GM08714 (cell line): ENCODE data around the gene MAP1S.

Experiments used
- H3K4me3 ChIP-seq: fragments of 200-500 bp; sonication (Bioruptor generic); 2 replicates; pipeline ENCODE4 v1.5.1; 2014; ENCODE audit warnings: mild to moderate bottlenecking, low read length, inconsistent platforms
- ZNF274 ChIP-seq: IDR thresholded peaks from 2 replicates; pipeline ENCODE4 v1.6.1; 2012; ENCODE audit warnings: mild to moderate bottlenecking, low read depth, low read length

MAP1S gene

DNA sequence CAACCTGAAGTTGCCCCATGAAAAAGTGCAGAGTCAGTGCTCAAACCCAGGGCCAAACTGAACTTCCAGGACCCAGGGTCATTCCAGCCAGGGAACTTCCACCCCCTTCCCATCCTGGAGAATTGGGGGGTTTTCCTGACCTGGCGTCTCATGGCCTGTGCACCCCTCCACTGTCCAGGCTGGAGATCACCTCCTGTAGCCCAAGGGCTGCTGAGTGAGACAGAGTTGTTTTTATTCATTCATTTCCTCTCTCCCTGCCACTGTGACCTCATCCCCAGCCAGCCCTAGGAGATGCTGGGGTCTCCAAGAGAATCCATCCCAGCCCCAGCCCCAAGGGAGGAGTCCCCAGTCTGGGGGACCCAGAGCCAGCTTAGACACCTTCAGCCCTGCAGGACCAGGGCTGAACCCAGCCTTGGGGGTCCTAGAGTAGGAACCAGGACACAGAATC, 36.2 kb downstream of the MAP1S start:
- no peak for TF ChIP-seq ZNF274
- H3K4me3 ChIP-seq = no peak overlapping the region; the same call in 1 of the 2 replicates

- no peak overlapping the region for H3K4me3 ChIP-seq
- TF ChIP-seq ZNF274 = no peak
Observed at GRCh38 chr19:17755977-17756670, 36.8 kb downstream of the MAP1S start.

DNA sequence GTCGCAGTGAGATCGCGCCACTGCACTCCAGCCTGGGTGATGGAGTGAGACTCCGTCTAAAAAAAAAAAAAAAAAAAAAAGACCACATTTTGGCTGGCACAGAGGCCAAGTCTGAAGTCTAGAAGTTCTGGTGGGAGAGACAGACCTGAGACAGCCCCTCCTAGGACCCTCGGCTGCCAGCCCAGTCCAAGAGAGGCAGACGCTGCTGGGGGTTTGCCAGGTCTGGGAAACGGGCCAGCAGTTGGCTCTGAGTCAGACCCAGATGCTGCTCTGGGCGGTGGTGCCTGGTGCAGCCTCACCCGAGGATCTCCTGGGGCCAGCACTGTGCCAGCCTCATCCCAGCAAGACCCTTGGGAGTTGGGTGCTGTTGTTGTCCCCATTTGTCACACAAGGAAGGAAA, 37.8 kb downstream of the MAP1S start:
- TF ChIP-seq ZNF274 = no peak
- H3K4me3 ChIP-seq = no peak overlapping the region

DNA sequence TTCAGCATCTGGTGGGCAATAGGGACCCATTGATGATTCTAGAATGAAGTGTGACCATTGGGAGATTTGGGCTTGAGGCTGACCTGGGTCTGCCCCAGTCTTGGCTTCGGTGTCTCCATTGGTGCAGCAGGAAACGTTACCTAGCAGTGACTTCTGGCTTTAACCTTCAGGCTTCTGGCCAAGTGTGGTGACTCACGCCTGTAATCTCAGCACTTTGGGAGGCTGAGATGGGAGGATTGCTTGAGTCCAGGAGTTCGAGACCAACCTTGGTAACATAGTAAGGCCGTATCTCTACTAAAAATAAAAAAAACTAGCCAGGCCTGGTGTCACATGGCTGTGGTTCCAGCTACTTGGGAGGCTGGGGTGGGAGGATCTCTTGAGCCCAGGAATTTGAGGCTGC, 39.2 kb downstream of the MAP1S start:
- TF ChIP-seq ZNF274 = no peak
- no peak overlapping the region for H3K4me3 ChIP-seq

- no peak for TF ChIP-seq ZNF274
- H3K4me3 ChIP-seq = no peak overlapping the region
Observed at GRCh38 chr19:17761148-17761547, 41.9 kb downstream of the MAP1S start.

GRCh38 chr19:17762505-17763229, 43.4 kb downstream of the MAP1S start:
- no peak overlapping the region for H3K4me3 ChIP-seq
- TF ChIP-seq ZNF274 = no peak

DNA sequence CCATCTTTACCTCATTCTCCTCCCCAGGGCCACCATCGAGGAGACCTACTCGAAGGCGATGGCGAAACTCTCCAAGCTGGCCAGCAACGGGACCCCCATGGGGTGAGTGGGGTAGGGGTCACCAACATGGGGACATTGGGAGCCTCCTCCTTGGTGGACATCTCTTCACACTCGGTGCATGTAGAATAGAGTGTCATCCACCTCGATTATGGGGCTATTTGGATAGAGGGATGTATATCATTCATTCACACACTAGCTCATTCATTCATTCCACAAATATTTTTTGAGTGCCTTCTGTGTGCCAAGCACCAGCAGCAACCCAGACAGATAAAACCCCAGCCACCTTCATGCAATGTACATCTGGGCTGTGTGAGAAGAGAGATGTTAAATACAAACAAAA, 45.1 kb downstream of the MAP1S start:
- TF ChIP-seq ZNF274 = no peak

GRCh38 chr19:17765069-17765618, 45.9 kb downstream of the MAP1S start:
- no peak overlapping the region for H3K4me3 ChIP-seq
- TF ChIP-seq ZNF274 = no peak

More for the DNA sequence above, 45.1 kb downstream of the MAP1S start:
- no peak overlapping the region for H3K4me3 ChIP-seq

DNA sequence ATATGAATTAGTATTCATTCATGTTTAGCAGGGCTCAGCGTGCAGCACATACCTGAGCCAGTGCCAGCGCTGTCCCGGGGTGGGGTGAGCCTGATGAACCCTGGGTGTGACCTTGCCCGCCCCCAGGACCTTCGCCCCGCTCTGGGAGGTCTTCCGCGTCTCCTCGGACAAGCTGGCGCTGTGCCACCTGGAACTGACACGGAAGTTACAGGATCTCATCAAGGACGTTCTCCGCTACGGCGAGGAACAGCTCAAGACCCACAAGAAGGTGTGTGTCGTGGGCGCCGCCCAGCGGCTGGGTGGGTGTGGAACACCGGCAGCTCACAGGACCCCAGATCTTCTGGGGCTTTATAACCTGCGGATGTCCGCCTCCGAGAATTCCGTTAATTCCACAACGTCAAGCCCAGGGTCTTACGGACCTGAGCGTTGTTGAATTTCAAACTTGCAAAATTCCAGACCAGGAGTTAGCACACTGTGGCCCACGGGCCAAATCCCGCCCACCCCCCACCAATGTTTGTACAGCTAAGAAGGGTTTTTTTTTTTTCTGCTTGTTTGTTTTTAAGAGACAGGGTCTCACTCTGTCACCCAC, 47.4 kb downstream of the MAP1S start:
- H3K4me3 ChIP-seq = no peak overlapping the region

GRCh38 chr19:17767559-17767958, 48.3 kb downstream of the MAP1S start:
- no peak overlapping the region for H3K4me3 ChIP-seq
- no peak for TF ChIP-seq ZNF274

More for the DNA sequence above, 47.4 kb downstream of the MAP1S start:
- TF ChIP-seq ZNF274 = no peak

GRCh38 chr19:17770613-17771012, 51.3 kb downstream of the MAP1S start:
- no peak overlapping the region for H3K4me3 ChIP-seq
- TF ChIP-seq ZNF274 = no peak

DNA sequence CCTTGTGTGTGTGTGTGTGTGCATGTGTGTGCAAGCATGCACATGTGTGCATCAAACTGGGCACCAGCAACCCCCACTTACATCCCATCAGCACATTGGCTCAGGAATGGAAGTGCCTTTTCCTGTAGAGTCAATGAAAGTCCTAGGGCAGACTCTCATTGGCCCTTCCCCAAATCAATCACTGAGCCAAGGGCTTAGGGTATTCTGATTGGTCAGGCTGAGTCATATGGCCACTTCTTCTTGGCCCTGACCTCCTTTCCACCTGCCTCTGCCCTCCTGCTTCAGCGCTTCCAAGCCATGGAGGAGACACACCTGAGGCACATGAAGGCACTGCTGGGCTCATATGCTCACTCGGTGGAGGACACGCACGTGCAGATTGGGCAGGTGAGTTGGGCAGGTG, 52.9 kb downstream of the MAP1S start:
- no peak overlapping the region for H3K4me3 ChIP-seq
- TF ChIP-seq ZNF274 = no peak

- H3K4me3 ChIP-seq = no peak overlapping the region
- TF ChIP-seq ZNF274 = no peak
Observed at GRCh38 chr19:17775245-17775927, 56.1 kb downstream of the MAP1S start.
